Activated naive CD4-positive, alpha-beta T cell treated with anti-CD3 and anti-CD28 coated beads, Interleukin-2, amount 50 U/mL, for 24 hours (primary cell): ENCODE measurements around the gene NDUFB10.

Experiments used
- H3K27ac Mint-ChIP-seq: one replicate; pipeline ENCODE4 v1.8.0; 2021; ENCODE audit warnings: mild to moderate bottlenecking, mixed read lengths
- H3K27me3 Mint-ChIP-seq: one replicate; pipeline ENCODE4 v1.8.0; 2021; ENCODE audit warnings: mixed read lengths
- H3K36me3 Mint-ChIP-seq: one replicate; pipeline ENCODE4 v1.8.0; 2021; ENCODE audit warnings: mixed read lengths
- H3K4me1 Mint-ChIP-seq: one replicate; pipeline ENCODE4 v1.8.0; 2021; ENCODE audit warnings: mixed read lengths
- H3K4me3 Mint-ChIP-seq: one replicate; pipeline ENCODE4 v1.8.0; 2021; ENCODE audit warnings: mild to moderate bottlenecking, mixed read lengths
- H3K9me3 Mint-ChIP-seq: one replicate; pipeline ENCODE4 v1.8.0; 2021; ENCODE audit warnings: mixed read lengths

NDUFB10 gene

DNA sequence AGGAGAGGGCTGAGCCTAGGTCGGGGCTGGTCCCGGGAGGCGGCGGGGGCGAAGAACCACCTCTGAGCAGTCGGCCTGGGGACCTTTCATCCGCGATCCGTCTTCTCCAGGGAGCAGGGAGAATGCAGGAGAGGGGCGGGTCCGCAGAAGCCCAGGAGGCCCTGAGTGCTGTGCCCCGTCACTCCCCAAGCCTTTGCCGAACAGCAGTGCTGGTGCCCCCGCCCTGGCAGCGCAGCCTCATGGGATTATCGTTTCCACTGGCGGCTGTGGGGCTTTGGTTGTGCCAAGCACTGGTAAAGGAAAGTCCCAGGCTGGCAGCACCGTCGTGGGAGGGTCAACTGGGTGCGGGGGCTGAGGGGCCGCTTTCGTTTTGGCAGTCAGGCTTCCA is 13.1 kb downstream of the NDUFB10 start:
- H3K9me3 Mint-ChIP-seq, result no peaks in the 10 kb centered on the region
- peaks cover 20% of the 10 kb centered on the region for H3K4me1 Mint-ChIP-seq
- H3K27me3 Mint-ChIP-seq, result no peaks in the 10 kb centered on the region
- H3K4me3 Mint-ChIP-seq, result peak overlapping the region; percentile 98
- no peak overlapping the region for H3K27ac Mint-ChIP-seq
- H3K36me3 Mint-ChIP-seq, result peaks cover 8% of the 10 kb centered on the region

- H3K36me3 Mint-ChIP-seq, result peaks cover 10% of the 10 kb centered on the region
- no peaks in the 10 kb centered on the region for H3K9me3 Mint-ChIP-seq
- no peak overlapping the region for H3K27ac Mint-ChIP-seq
- H3K27me3 Mint-ChIP-seq, result no peaks in the 10 kb centered on the region
- no peak overlapping the region for H3K4me3 Mint-ChIP-seq
- peaks cover 20% of the 10 kb centered on the region for H3K4me1 Mint-ChIP-seq
Measured at GRCh38 chr16:1973461-1974156, 14.3 kb downstream of the NDUFB10 start.

GRCh38 chr16:1974157-1975070 is 15.1 kb downstream of the NDUFB10 start:
- H3K4me3 Mint-ChIP-seq, result no peak overlapping the region
- peaks cover 10% of the 10 kb centered on the region for H3K36me3 Mint-ChIP-seq
- no peak overlapping the region for H3K27ac Mint-ChIP-seq
- H3K27me3 Mint-ChIP-seq, result no peaks in the 10 kb centered on the region
- no peaks in the 10 kb centered on the region for H3K9me3 Mint-ChIP-seq
- H3K4me1 Mint-ChIP-seq, result peaks cover 20% of the 10 kb centered on the region

DNA sequence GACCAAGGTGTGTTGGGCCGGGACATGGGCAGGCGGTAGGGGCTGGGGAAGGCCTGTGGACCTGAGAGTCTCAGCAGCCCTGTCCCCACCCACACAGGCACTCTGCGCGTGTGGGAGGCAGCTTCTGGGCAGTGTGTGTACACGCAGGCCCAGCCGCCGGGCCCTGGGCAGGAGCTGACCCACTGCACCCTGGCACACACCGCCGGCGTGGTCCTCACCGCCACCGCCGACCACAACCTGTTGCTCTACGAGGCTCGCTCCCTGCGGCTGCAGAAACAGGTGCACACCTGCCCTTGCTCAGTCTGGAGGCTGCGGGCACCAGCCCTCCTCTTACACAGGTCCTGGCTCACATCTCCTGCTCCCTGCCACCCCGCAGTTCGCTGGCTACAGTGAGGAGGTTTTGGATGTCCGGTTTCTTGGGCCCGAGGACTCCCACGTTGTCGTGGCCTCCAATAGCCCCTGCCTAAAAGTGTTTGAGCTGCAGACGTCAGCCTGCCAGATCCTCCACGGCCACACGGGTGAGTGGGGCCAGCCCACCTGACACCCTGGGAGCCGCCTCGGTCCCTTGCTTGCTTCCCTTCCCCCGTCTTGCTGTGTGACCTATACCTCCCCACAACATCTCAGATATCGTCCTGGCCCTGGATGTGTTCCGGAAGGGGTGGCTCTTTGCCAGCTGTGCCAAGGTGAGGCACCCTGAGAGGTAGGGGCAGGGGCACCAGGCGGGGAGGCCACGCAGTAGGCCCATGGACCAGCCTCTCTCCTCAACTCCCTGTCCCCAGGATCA is 16.3 kb downstream of the NDUFB10 start:
- Mint-ChIP-seq H3K9me3 (no peaks in the 10 kb centered on the region), H3K4me1 (peaks cover 20% of the 10 kb centered on the region), H3K4me3 (no peak overlapping the region), H3K36me3 (peaks cover 11% of the 10 kb centered on the region), H3K27me3 (no peaks in the 10 kb centered on the region), H3K27ac (no peak overlapping the region)

DNA sequence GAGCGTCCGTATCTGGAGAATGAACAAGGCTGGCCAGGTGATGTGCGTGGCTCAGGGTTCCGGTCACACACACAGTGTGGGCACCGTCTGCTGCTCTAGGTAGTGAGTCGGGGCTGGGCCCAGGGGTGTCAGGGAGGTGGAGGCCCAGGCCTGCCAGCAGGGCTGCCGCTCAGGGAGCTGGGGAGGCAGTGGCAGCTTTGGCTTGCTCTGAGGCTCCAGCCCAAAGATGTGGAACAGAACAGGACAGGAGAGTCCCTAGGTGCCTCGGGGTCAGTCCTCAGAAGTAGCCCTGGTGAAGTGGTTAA is 16.8 kb downstream of the NDUFB10 start:
- no peak overlapping the region for H3K4me3 Mint-ChIP-seq
- peaks cover 15% of the 10 kb centered on the region for H3K4me1 Mint-ChIP-seq
- peaks cover under 1% of the 10 kb centered on the region for H3K27me3 Mint-ChIP-seq
- H3K36me3 Mint-ChIP-seq, result peaks cover 11% of the 10 kb centered on the region
- no peaks in the 10 kb centered on the region for H3K9me3 Mint-ChIP-seq
- H3K27ac Mint-ChIP-seq, result no peak overlapping the region

GRCh38 chr16:1976951-1977874 is 17.9 kb downstream of the NDUFB10 start:
- H3K27ac Mint-ChIP-seq, result peak overlapping the region; percentile 18
- H3K27me3 Mint-ChIP-seq, result peaks cover 2% of the 10 kb centered on the region
- peaks cover 6% of the 10 kb centered on the region for H3K4me1 Mint-ChIP-seq
- H3K4me3 Mint-ChIP-seq, result no peak overlapping the region
- H3K36me3 Mint-ChIP-seq, result peaks cover 11% of the 10 kb centered on the region
- no peaks in the 10 kb centered on the region for H3K9me3 Mint-ChIP-seq

DNA sequence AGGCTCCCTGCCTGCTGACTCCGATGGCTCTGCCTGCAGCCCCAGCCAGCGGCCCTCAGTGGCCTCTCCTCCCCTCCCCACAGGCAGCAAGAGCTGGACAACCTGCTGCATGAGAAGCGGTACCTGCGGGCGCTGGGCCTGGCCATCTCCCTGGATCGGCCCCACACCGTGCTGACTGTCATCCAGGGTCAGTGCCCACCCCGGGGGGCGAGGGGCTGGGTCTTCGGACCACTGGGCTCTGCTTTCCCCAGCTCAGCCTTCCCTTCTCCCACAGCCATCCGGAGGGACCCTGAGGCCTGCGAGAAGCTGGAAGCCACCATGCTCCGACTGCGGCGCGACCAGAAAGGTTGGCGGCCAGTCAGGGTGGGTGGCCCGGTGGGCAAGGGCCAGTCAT is 18.5 kb downstream of the NDUFB10 start:
- Mint-ChIP-seq H3K36me3 (peaks cover 11% of the 10 kb centered on the region), H3K27ac (no peak overlapping the region), H3K9me3 (no peaks in the 10 kb centered on the region), H3K27me3 (peaks cover 2% of the 10 kb centered on the region), H3K4me1 (peaks cover 3% of the 10 kb centered on the region), H3K4me3 (no peak overlapping the region)

DNA sequence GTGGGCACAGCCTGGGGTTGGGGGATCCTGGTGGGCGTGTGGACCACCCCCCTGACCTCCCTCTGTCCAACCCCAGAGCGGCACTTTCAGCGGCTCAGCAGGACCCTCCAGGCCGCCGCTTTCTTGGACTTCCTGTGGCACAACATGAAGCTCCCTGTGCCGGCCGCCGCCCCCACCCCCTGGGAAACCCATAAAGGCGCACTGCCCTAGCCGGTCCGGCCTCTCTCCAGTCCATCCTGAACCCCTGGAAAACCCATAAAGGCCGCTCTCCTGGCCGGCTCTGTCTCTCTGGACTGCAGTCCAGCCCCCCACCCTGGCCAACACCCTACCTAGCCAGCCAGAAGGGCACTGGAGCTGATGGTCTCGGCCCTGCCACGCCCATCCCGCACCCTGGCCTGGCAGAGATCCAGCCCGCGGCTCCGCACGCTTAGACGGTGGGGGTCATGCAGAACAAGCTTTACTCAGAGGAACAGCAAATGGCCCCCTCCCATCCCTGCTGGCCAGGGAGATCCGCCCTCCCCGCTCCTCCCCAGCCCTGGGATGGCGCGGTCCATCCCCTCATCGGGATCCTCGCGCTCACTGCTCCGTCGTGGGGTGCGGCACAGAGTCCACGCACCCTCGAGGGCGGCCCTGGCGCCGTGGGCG is 19.3 kb downstream of the NDUFB10 start:
- no peak overlapping the region for H3K27ac Mint-ChIP-seq
- H3K4me3 Mint-ChIP-seq, result no peak overlapping the region
- H3K27me3 Mint-ChIP-seq, result peaks cover 2% of the 10 kb centered on the region
- H3K36me3 Mint-ChIP-seq, result peaks cover 11% of the 10 kb centered on the region
- no peaks in the 10 kb centered on the region for H3K9me3 Mint-ChIP-seq
- peaks cover 6% of the 10 kb centered on the region for H3K4me1 Mint-ChIP-seq

- no peak overlapping the region for H3K4me3 Mint-ChIP-seq
- H3K27me3 Mint-ChIP-seq, result peaks cover 2% of the 10 kb centered on the region
- peaks cover 6% of the 10 kb centered on the region for H3K4me1 Mint-ChIP-seq
- no peak overlapping the region for H3K27ac Mint-ChIP-seq
- H3K9me3 Mint-ChIP-seq, result no peaks in the 10 kb centered on the region
- peaks cover 11% of the 10 kb centered on the region for H3K36me3 Mint-ChIP-seq
Measured at GRCh38 chr16:1979271-1980029, 20.1 kb downstream of the NDUFB10 start.

GRCh38 chr16:1980030-1980769 is 20.9 kb downstream of the NDUFB10 start:
- Mint-ChIP-seq H3K4me3 (no peak overlapping the region), H3K4me1 (peaks cover 12% of the 10 kb centered on the region), H3K27me3 (peaks cover 2% of the 10 kb centered on the region), H3K36me3 (peaks cover 8% of the 10 kb centered on the region), H3K27ac (no peak overlapping the region), H3K9me3 (no peaks in the 10 kb centered on the region)

GRCh38 chr16:1980770-1981087 is 21.4 kb downstream of the NDUFB10 start:
- H3K36me3 Mint-ChIP-seq, result peaks cover 8% of the 10 kb centered on the region
- H3K4me3 Mint-ChIP-seq, result no peak overlapping the region
- peaks cover 2% of the 10 kb centered on the region for H3K27me3 Mint-ChIP-seq
- no peak overlapping the region for H3K27ac Mint-ChIP-seq
- peaks cover 14% of the 10 kb centered on the region for H3K4me1 Mint-ChIP-seq
- H3K9me3 Mint-ChIP-seq, result no peaks in the 10 kb centered on the region

DNA sequence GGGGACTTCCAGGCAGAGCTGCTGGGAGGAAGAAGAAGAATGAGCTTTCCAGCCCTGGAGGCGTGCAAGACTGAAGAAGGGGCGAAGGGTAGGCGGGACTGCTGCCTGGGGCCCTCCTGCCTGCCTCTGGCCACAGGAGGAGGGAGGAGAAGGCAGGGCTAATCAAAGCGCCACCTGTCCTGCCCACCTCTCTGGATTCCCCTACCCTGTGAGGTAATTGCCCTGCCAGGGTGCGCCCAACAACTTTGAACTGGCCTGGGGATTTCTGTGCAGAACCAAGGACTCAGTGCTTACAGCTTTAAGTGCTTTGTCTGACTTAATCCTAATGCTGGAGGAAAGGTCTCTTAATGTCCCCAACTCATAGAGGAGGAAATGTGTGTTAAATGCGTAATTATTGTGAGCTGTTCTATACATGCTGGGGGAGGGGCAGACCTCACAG is 22.1 kb downstream of the NDUFB10 start, which contains the start of gene NOXO1:
NOXO1 (minus strand) TSS at position 72 of the 439 bp plus-strand sequence. CDS start 290 bp downstream, outside the sequence.
- H3K4me3 Mint-ChIP-seq, result no peak within 1 kb of the TSS
- H3K36me3 Mint-ChIP-seq, result peaks cover 5% of the 10 kb centered on the region
- no peaks in the 10 kb centered on the region for H3K9me3 Mint-ChIP-seq
- H3K4me1 Mint-ChIP-seq, result peaks cover 14% of the 10 kb centered on the region
- H3K27ac Mint-ChIP-seq, result no peak within 1 kb of the TSS
- H3K27me3 Mint-ChIP-seq, result peaks cover 2% of the 10 kb centered on the region

- Mint-ChIP-seq H3K27me3 (peaks cover 2% of the 10 kb centered on the region), H3K27ac (no peak overlapping the region), H3K4me3 (no peak overlapping the region), H3K4me1 (peaks cover 14% of the 10 kb centered on the region), H3K36me3 (peaks cover 7% of the 10 kb centered on the region), H3K9me3 (no peaks in the 10 kb centered on the region)
Measured at GRCh38 chr16:1982013-1982433, 22.7 kb downstream of the NDUFB10 start.
